HFF-Myc (cell line): ENCODE measurements around the gene SF1.

Source experiments
- DNase-seq: peaks from one replicate; pipeline ENCODE4 v3.0.0-alpha.2; 2011; ENCODE audit warnings: low read depth; ENCODE audit errors: extremely low read depth
- H3K4me3 ChIP-seq: replicated peaks from 2 replicates; pipeline ENCODE4 v1.5.1; 2011; ENCODE audit warnings: low read depth, mild to moderate bottlenecking, control low read depth, low read length
- TF ChIP-seq, protein P1 (sequence below): IDR thresholded peaks from 2 replicates; pipeline ENCODE4 v1.5.1; 2012; ENCODE audit warnings: mild to moderate bottlenecking, low read depth, low read length, control low read depth; ENCODE audit errors: missing control alignments

The SF1 gene

GRCh38 chr11:64768300-64768694 is 10.0 kb downstream of the SF1 start:
- TF ChIP-seq, protein P1, sequence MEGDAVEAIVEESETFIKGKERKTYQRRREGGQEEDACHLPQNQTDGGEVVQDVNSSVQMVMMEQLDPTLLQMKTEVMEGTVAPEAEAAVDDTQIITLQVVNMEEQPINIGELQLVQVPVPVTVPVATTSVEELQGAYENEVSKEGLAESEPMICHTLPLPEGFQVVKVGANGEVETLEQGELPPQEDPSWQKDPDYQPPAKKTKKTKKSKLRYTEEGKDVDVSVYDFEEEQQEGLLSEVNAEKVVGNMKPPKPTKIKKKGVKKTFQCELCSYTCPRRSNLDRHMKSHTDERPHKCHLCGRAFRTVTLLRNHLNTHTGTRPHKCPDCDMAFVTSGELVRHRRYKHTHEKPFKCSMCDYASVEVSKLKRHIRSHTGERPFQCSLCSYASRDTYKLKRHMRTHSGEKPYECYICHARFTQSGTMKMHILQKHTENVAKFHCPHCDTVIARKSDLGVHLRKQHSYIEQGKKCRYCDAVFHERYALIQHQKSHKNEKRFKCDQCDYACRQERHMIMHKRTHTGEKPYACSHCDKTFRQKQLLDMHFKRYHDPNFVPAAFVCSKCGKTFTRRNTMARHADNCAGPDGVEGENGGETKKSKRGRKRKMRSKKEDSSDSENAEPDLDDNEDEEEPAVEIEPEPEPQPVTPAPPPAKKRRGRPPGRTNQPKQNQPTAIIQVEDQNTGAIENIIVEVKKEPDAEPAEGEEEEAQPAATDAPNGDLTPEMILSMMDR = no peak
- no peak overlapping the region for H3K4me3 ChIP-seq
- no peak for DNase-seq

DNA sequence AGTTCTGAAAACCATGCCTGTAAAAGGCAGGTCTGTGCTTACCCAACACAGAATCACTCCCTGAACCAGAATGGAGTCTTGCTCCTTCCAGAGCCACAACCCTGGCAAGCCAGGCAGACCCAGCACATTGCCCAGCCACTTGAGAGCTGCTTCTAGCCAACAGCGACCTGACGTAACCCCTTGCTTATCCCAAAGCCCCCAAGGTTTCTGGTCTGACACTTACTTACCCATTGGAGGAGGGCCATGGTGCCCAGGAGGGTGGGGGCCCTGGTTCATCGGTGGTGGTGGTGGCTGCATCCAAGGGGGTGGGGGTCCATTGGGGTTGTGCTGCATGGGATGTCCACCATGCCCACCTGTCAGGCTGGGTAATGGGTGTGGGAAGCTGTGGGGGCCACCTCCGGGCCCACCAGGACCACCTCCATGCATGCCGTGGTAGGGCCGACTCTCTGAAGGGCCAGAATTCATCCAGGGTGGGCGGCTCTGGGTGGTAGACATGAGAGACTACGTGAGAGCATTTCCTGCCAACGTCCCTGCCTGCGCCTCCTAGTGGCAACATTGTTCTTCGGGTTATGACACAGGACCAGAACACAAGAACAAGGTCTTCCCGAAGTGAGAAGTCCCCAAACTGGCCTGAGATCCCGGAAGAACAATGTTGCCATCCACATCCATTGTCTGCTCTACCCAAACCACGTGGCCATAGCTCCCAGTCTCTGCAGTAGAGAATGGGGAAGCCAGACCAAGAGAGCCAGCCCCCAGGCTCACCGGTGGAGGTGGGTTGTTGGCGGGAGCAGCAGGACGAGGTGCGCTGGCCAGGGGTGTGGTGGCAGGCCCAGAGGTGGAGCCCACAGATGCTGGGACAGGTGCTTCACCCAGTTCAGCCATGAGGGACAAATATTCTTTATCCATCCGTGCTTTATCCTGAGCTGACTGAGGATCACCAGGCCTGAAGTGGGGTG is 10.7 kb downstream of the SF1 start:
- TF ChIP-seq, protein P1 = peak; percentile 72
- H3K4me3 ChIP-seq = no peak overlapping the region
- no peak for DNase-seq

DNA sequence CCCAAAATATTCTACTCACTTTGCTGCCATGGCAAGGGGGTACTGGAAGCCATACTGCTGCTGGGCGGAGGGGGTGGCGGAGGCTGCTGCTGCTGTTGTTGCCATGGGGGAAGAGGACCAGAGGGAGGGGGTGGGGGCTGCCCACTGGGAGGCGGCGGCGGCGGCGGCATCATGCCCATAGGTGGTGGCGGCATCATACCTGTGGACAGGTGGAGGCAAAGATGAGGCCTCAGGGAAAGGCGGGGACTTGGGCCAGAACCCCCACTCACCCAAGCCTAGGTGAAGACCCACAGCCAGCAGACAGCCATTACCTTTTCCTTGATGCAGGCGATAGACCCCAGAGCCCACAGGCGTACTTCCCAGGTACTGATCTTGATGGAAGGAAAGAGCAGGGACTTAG is 11.5 kb downstream of the SF1 start:
- TF ChIP-seq, protein P1 = no peak
- no peak overlapping the region for H3K4me3 ChIP-seq
- no peak for DNase-seq

DNA sequence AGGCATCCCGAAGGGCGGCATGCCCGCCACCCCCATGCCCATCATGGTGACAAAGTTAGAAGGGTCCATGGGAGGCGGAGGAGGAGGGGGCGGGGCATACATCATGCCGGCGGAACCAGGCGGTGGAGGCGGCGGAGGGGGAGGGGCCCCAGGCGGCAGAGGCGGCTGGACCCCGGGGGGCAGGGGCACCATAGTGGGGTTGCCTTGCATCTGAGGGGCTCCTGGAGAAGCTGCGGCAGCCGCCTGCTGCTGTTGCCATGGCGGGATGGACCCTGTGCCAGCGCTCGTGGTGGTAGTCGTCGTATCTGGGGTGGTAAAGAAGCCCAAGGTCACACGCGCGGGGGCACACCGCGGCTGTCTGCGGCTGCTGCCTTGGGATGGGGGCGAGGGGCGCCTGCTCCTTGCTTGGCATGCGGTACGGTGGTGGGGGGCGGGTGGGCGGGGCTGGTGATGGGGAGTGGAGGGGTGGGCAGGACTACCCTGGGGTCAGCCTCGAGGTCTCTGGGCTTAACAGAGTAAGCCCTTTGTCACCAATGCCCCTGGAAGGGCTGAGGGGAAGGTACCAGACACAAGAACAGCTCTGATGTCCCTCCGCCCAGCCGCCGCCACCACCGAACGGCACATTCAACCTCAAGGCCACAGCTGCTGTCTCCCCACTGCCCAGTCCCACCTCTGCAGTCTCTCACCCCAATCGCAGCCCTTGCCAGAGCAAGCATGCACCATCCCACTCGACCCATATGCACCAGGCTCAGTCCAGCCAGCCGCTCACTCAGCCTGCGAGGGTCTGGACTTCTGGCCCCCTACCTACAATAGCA is 12.3 kb downstream of the SF1 start:
- TF ChIP-seq, protein P1 = no peak
- DNase-seq = no peak
- no peak overlapping the region for H3K4me3 ChIP-seq

DNA sequence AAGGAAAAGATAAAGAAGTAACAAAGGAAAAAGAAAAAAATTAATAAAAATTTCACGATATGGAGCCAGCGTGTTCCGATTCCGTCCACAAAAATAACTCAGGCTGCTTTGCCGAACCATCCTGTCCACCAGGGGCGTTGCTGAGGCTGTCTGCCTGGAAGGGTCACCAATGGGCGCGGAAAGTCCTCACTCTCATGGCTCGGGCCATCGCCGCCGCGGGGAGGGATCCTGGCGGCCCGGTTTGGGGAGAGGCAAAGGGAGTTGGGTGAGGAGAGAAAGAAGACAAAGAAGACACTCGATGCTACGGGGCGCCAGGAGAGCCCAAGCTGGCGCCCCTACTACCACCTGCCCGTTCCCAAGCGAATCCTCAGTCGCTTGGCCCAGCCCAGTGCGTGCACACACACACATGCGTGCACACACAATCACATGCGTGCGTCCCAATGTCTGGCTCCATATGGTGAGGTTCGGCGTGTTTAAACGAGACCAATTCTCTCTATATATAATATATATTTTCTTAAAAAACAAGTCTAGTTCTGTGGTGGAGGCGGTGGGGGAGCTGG is 13.0 kb downstream of the SF1 start:
- DNase-seq = no peak
- TF ChIP-seq, protein P1 = peak; percentile 20
- H3K4me3 ChIP-seq = no peak overlapping the region

DNA sequence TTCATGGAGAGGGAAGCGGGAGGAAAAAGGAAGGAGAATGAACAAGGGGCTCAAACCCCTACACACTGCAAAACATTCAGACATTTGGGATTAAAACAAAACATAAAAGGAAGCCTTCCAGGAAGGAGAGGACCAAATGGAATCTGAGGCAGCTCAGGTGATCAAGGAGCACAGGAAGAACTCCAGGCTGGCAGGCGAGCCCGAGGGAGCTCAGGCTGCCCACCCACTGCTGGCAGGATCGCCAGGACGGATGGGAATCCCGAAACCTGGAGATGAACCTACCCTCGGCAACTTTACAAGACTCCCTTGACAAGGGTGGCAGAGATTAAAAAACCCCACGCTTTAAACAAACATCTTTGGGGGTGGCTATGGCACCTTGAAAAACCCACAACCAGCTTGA is 13.6 kb downstream of the SF1 start:
- TF ChIP-seq, protein P1 = no peak
- no peak overlapping the region for H3K4me3 ChIP-seq
- no peak for DNase-seq
